Activated CD8-positive, alpha-beta memory T cell treated with anti-CD3 and anti-CD28 coated beads, Interleukin-2, amount 50 U/mL, for 1 hour (primary cell): ENCODE results near the gene HHIPL1.

Experiments
- DNase-seq: peaks from one replicate; pipeline ENCODE4 v3.0.0-alpha.2; 2020; ENCODE audit errors: extremely low read depth

HHIPL1 gene

DNA sequence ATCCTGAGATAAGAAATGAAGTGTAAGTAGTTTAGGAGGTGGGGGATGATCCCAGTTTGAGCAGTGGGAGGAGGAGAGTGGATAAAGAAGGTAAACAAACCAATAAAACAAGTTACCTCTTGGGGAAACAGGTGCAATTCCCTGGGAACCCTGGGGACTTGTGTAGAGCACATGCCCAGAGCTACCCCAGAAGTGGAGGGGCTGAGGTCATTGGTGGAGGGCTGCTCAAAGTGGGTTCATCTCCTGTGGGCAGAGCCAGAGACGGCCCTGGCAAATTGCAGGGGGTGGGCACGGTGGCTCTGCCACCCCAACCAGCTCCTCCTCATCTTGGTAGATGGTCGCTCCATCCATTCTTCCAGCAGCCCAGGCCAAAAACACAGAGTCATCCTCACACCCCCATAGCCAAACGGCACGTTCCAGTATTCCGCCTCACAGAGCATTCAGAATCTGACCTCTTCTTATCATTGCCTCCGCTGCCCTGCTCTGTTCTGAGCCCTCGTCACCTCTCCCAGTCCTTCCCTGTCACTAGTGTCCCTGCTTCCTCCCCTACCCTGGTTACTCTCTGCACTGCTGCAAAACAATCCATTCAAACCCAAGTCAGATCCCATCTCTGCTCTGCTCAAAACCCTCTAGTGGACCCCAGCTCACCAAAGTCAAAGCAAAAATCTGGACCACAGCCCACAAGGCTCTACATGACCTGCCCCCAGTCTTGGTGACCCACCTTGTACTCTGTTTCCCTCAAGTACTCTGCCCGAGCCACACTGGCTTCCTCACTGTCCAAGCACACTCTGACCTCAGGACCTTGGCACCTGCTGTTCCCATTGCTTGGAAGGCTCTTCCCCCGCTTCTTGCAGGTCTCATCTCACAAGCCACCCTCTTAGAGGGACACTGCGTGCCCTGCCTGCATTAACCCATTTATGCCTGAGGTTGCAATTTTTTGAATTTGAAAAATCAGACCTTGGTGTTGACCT, 44.6 kb downstream of the HHIPL1 start:
- no peak for DNase-seq

DNA sequence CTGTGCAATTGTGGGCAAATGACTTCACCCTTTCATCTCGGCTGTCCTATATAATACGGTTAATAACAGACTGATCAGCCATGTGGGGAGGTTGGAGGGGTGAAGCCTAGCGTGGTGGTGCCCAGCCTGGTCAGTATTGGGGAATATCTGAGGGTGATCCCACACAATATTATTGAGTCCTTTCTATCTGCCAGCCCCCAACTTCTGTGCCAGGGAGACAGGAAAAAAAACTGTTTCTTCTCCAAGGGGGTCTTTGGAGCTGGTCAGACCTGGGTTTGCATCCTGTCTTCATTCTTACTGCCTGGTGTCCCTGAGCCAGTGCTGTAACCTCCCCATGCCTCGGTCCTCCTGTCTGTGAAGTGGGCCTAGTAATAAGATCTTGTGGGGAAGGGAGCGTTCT, 45.7 kb downstream of the HHIPL1 start:
- no peak for DNase-seq

DNA sequence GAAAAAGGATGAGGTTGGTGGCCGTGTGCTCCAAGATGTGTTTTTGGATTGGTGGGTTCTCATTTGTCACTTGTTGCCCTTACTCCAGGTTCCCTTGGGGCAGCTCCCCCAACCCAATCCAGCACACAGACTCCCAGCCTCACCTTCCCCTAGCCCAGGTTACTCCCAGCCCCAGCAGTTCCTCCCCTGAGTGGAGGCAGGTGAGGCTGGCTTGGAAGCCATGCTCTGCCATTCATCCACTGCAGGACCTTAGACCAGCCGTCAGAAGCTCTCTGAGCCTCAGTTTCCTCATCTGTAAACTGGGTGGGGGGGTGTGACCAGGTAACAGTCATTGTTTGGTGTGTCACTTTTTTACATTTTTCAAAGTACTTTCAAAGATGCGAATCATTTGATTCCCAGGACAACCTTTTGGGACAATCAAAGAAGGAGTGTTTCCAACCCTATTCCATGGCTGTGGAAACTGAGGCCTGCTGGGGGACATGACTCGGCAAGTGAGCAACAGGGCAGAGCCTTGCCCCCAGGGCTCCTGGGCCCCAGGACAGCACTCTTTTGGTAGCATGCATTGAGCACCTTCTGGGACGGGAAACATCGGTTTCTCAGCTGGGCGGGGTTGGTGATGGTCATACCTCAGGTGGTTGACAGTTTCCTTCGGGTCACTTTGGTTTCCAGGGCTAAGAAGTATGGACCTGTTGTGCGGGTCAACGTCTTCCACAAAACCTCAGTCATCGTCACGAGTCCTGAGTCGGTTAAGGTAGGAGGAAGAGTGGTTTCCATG, 46.4 kb downstream of the HHIPL1 start:
- DNase-seq, result no peak

DNA sequence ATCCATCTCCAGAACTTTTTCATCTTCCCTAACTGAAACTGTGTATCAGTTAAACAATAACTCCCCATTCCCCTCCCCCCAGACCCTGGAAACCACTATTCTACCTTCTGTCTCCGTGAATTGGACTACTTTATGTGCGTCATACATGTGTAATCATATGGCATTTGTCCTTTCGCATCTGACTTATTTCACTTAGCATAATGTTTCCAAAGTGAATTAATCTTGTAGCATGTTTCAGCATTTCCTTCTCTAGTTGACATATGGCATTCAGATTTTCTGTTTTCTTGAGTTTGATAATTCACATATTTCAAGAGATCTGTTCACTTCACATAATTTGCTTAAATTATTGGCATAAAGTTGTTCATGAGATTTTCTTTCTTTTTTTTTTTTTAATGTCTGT, 49.0 kb downstream of the HHIPL1 start:
- no peak for DNase-seq

DNA sequence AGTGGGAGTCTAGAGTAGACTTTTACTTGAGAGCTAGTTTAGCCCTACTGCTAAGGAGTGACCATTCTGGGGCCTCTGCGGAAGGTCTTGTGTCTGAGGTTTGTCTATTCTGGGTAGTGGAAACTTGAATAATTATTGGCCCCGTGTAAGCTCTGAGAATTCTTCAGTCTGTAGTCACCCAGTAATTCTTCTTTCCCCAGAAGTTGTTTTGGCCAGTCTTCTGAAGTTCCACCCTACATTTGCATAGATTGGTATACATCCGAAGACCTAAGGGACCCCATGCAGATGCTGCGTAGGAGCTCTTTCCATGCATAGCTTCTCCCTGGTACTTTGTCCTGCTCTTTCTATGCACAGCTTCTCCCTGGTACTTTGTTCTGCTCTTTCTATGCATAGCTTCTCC, 52.0 kb downstream of the HHIPL1 start:
- DNase-seq, result no peak

DNA sequence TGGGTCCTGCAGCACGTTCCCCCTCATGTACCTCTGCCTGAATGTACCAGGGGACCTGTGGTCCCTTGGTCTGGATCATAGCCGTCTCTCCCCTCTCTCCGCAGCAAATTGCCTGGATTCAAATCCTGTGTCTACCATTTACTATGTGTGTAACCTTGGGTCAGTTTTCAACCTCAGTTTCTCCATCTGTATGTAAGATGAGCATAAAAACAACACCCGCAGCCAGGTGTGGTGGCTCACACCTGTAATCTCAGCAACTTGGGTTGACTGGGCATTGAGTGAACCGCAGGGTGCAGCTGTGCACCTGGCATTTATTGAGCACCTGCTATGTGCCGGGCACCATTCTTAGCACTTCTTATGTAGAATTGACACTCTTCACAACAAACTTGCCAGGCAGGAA, 53.3 kb downstream of the HHIPL1 start:
- no peak for DNase-seq

DNA sequence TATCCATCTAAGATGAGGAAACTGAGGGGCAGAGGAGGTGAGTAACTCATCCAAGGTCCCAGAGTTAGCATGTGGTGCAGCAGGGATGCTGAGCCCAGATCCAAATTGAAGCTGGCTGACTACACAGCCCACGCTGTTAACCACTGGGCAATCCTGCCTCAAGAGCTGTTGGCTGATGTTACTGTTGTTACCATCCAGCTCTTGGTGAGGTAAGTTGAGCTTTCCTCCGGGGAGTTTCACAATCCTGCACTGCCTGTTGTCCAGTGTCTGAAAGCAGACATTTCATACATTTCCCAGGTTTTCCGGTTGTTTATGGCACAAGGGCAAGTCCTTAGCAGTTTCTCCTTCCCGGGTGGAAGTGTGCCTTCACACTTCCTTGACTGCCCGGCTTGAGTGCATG, 53.7 kb downstream of the HHIPL1 start:
- no peak for DNase-seq

DNA sequence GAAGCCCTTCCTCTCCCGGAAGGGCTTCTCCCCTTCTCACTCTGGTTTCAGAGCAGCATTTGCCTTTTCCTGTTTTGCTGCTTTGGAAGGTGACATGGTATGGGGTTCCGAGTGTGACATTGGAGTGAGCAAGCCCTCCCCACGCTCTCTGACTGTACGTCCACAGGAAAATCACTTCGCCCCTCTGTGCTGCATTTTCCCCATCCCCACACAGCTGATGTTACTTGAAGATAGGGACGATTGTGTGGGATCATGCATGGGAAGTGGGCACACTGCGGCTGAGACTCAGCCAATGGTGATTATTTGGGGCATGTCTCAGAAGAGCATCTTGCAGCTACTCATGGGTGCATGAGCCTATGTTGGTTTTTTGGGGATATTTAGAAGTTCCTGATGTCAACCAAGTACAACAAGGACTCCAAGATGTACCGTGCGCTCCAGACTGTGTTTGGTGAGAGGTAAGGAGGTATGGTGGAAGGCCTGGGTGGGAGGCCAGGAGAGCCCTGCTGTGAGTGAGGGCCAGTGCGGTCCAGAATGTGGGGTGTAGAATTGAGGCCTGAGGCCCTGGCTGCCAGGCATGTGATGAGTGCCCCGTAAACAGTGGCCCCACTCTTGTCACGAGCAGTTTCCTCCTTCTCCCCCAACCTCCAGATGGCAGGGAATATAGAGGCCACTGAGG, 54.3 kb downstream of the HHIPL1 start:
- DNase-seq, result no peak

DNA sequence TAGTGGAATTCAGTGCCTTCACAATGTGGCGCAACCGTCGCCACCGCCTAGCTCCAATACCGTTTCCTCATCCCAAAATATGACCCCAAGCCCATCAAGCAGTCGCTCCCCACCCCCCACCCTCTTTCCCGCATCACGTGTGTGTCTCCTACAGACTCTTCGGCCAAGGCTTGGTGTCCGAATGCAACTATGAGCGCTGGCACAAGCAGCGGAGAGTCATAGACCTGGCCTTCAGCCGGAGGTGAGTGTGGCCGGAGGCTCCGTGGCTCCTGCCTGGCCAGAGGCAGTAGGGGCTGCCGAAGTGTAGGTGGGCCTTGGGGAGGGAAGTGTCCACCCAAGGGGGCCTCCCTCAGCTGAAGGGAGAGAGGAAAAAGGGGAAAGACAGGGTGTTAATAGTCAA, 54.9 kb downstream of the HHIPL1 start:
- DNase-seq, result no peak

DNA sequence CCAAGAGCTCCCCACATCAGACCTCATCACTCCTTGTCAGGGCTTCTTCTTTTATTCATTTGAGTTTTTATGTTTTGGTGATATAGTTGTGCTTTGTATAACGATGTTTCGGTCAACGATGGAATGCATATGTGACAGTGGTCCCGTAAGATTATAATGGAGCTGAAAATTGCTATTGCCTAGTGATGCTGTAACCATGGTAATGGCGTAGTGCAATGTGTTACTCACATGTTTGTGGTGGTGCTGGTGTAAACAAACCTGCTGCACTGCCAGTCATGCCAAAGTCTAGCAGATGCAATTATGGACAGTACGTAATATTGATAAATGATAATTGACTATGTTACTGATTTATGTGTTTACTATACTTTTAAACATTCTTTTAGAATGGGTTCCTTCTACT, 55.5 kb downstream of the HHIPL1 start:
- no peak for DNase-seq

DNA sequence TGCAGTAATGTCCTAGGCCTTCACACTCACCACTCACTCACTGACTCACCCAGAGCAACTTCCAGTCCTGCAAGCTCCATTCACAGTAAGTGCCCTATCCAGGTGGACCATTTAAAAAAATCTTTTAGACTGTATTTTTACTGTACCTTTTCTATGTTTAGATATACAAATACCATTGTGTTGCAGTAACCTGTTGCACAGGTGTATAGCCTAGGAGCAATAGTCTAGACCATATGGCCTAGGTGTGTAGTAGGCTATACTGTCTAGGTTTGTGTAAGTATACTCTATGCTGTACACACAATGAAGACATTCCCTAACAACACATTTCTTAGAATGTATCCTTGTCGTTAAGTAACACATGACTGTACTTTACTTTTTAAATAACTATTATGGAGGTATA, 56.3 kb downstream of the HHIPL1 start:
- no peak for DNase-seq

DNA sequence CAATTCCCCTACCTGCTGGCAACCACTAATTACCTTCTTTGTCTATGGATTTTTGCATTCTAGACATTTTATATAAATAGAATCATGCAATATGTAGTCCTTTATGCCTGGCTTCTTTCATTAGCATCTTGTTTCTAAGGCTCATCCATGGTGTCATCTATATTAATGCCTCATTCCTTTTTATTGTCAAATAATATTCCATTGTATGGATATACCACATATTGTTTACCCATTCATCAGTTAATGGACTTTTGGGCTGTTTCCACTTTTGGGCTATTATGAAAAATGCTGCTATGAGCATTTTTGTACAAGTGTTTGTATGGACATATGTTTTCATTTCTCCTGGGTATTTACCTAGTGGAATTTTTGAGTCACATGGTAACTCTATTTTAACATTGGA, 57.2 kb downstream of the HHIPL1 start:
- DNase-seq, result no peak

DNA sequence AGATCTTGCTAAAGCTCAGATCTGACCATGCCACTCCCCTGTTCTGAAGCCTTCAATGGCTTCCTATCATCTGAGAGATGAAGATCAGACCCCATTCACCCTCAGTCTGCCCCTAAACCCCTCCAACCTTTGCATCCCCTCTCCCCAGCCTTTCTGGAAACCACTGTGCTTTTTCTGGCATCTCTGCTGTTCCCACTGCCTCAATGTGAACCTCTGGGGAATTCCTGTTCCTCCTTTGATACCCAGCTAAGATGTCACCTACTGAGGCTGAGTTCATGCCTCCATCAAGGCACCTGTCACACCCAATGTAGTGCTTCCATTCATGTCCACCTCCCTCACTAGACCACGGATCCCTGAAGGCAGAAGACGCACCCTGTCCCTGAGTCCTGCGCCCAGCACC, 58.5 kb downstream of the HHIPL1 start:
- DNase-seq, result no peak

DNA sequence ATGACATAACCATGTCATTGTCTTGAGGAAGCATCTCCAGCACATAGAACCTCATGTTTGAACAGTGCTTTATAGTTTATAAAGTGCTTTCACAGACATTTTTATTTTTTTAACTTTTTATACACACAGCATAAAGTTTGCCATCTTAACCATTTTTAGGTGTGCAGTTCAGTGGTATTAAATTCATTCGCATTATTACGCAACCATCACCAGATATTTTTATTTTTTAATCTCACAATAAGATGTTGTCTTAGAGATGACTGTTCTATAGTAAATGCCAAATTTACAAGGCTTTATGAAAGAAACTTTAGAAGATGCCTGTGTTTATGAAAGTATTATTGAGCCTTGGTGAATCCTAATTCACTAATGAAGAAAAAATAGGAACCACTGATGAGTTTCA, 59.1 kb downstream of the HHIPL1 start:
- DNase-seq, result no peak

DNA sequence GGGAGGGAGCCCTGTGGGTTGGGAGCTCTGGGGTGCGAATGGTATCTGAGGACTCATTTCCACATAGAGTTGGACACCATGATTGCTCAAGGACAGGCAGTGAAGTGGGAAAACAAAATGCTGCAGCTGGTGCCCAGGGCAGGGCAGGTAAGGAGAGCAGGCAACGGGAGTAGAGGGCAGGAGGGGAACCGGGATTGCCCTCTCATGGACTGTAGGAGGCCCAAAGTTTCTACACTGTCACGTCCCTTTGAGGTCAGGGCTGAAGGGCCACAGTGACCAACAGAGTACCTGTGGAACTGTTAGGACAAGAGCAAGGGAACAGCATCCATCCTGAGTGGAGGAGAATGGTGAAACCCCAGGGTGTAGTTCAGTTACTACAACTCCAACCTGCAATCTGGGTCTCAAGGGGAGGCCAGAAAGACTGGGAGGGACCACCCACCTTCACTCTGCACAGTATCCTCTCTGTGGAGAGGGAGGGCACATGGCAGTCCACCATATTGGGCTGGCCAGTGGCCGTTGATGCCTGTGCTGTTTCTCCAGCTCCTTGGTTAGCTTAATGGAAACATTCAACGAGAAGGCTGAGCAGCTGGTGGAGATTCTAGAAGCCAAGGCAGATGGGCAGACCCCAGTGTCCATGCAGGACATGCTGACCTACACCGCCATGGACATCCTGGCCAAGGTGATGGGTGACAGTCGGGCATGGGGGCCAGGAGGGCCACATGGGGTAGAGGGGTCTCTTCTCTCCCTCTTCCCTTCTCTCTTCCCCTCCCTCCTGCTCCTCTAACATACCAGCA, 61.4 kb downstream of the HHIPL1 start:
- DNase-seq, result no peak

DNA sequence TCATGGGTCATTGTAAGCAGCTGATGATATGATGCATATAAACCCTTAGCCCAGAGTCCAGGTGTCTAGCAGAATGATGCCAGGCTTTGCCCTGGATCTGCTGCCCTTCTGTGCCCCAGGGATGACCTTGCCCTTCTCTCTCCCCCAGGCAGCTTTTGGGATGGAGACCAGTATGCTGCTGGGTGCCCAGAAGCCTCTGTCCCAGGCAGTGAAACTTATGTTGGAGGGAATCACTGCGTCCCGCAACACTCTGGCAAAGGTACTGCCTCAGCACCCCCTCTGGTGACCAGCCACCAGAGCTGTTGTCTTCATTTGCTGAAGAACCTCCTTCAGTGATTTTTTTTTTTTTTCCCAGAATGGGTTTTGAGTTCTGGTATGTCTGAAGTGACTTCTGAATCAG, 62.5 kb downstream of the HHIPL1 start:
- no peak for DNase-seq

DNA sequence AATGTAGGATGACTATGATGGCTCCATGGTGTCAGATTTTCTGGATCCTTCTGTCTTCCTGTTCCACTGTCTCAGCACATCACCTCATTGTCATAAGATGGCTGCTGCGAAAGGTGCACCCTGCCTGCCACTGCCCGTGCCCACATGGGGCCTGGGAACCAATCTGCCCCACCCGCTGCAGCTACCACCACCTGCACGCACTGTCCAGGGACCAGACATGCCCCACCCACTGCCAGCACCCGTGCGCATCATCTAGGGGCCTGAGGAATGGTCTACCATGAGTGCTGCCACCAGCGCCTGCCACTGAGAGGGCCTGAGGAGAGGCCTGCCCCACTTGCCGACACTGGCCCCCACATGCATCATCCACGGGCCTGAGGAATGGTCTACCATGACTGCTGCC, 63.0 kb downstream of the HHIPL1 start:
- no peak for DNase-seq

DNA sequence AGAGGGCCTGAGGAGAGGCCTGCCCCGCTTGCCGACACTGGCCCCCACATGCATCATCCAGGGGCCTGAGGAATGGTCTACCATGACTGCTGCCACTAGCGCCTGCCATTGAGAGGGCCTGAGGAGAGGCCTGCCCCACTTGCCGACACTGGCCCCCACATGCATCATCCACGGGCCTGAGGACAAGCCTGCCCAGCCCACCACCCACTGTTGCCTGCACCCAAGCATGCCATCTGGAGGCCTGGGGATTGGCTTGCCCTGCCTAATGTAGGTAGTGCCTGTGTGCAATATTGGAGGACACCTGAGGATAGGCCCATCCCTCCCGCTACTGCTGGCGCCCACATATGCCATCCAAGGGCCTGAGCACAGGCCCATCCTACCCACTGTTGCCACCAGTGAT, 63.5 kb downstream of the HHIPL1 start:
- no peak for DNase-seq

DNA sequence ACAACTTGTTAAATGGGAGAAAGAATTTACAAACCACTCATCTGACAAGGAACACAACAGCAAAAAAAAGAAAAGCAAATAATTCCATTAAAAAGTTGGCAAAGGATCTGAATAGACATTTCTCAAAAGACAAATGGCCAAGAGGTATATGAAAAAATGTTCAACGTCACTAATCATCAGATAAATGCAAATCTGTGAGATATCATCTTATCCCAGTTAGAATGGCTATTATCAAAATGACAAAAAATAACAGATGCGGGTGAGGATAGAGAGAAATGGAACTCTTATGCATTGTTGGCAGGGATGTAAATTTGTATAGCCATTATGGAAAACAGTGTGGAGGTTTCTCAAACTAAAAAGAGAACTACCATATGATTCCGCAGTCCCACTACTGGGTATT, 69.0 kb downstream of the HHIPL1 start:
- DNase-seq, result no peak

DNA sequence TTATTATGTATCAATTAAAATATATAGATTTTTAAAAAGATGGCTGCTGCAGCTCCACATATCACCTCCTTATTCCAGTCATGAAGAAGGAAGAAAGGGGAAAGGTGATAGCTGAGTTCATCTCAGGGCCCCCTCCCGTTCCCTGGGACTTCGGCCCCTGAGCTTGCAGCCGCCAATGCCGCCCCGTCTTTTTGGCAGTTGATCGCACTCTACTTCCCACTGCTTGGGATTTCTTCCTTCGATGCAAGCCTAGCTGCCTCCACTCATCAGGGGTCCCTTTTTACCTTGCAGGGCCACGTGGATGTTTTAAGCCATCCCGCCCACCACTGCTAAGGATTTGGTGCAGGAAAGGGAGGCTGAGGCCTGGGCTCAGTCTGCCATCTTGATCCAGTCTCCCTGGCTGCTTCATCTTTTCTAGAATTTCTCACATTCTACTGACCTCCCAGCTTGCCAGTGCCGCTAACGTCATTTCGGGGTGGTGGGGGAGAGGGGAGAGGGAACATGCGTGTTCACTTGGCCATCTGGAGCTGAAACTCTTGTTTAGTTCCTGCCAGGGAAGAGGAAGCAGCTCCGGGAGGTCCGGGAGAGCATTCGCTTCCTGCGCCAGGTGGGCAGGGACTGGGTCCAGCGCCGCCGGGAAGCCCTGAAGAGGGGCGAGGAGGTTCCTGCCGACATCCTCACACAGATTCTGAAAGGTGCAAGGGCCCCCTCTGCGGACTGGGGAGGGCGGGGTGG, 70.5 kb downstream of the HHIPL1 start:
- DNase-seq, result no peak
